Neural progenitor cell (in vitro differentiated cells): ENCODE data around the gene OBP2A.

Experiments
- EZH2 ChIP-seq: fragments of 200-600 bp; sonication (generic); IDR thresholded peaks from 2 replicates; pipeline ENCODE4 v1.6.1; 2017; ENCODE audit warnings: antibody characterized with exemption, mild to moderate bottlenecking, moderate library complexity
- TF ChIP-seq, protein P1 (sequence below): fragments of 200-600 bp; sonication (generic); IDR thresholded peaks from 2 replicates; pipeline ENCODE4 v1.5.1; 2017; ENCODE audit warnings: antibody characterized with exemption, mild to moderate bottlenecking

DNA sequence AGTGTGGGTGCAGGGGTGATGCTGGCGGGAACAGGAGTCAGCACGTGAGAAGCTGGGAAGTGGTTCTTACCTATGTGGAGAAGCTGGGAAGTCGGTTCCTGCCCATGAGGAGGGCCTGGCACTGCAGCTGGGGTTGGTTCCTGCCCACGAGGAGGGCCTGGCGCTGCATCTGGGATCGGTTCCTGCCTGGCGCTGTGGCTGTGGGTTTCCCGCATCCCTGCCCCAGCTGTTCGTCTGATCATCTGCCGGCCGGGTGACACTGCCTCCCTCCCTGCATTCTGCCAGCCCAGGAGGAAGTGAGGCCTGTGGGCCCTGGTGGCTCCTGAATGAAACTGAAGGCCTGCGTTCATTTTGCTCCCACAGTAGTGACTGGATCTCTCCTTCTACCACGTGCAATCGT is 5.1 kb downstream of the OBP2A start:
- TF ChIP-seq, protein P1, sequence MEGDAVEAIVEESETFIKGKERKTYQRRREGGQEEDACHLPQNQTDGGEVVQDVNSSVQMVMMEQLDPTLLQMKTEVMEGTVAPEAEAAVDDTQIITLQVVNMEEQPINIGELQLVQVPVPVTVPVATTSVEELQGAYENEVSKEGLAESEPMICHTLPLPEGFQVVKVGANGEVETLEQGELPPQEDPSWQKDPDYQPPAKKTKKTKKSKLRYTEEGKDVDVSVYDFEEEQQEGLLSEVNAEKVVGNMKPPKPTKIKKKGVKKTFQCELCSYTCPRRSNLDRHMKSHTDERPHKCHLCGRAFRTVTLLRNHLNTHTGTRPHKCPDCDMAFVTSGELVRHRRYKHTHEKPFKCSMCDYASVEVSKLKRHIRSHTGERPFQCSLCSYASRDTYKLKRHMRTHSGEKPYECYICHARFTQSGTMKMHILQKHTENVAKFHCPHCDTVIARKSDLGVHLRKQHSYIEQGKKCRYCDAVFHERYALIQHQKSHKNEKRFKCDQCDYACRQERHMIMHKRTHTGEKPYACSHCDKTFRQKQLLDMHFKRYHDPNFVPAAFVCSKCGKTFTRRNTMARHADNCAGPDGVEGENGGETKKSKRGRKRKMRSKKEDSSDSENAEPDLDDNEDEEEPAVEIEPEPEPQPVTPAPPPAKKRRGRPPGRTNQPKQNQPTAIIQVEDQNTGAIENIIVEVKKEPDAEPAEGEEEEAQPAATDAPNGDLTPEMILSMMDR = no peak
- no peak for TF ChIP-seq EZH2
